Esophagus (tissue), 2 donors: ENCODE data around the gene C11orf24. TPM values are rescaled to one million over a fixed set of nuclear protein-coding genes. Genes with fewer than 3 reads are reported as not detected.

Experiments
- H3K27ac ChIP-seq, 2 donors: one replicate each; pipeline ENCODE4 v1.5.1; 2013; ENCODE audit warnings: low read depth in 2 of 2, mild to moderate bottlenecking in 2 of 2, inconsistent platforms in 1 of 2, low read length in 1 of 2, moderate library complexity in 1 of 2
- H3K27me3 ChIP-seq, 2 donors: one replicate each; pipeline ENCODE4 v1.6.1; 2013; ENCODE audit warnings: low read length in 2 of 2, control low read depth in 1 of 2, mild to moderate bottlenecking in 1 of 2; ENCODE audit not compliant: insufficient read depth in 2 of 2, control insufficient read depth in 1 of 2
- H3K36me3 ChIP-seq, 2 donors: one replicate each; pipeline ENCODE4 v1.6.1; 2013; ENCODE audit warnings: low read length in 1 of 2; ENCODE audit not compliant: control insufficient read depth in 2 of 2, insufficient read depth in 2 of 2
- H3K4me1 ChIP-seq, 2 donors: one replicate each; pipeline ENCODE4 v1.6.1; 2013; ENCODE audit warnings: low read length in 1 of 2; ENCODE audit not compliant: control insufficient read depth in 2 of 2, insufficient read depth in 2 of 2
- H3K4me3 ChIP-seq, 2 donors: one replicate each; pipeline ENCODE4 v1.5.1; 2013; ENCODE audit warnings: low read length in 2 of 2, mild to moderate bottlenecking in 2 of 2, low read depth in 1 of 2, moderate library complexity in 1 of 2
- H3K9me3 ChIP-seq, 2 donors: one replicate each; pipeline ENCODE4 v1.6.1; 2013; ENCODE audit warnings: mild to moderate bottlenecking in 2 of 2, low read depth in 1 of 2, low read length in 1 of 2, moderate library complexity in 1 of 2; ENCODE audit not compliant: control insufficient read depth in 2 of 2, insufficient read depth in 1 of 2
- WGBS, 2 donors: extraction: QIAGEN DNeasy Blood & Tissue Kit; methylation state at CpG; one replicate each; pipeline ENCODE4 v1.1.7; 2013; 5-methylcytosine and 5-hydroxymethylcytosine counted together
- polyA plus RNA-seq, 2 donors: library from polyadenylated mRNA; stranded (reverse); fragments of 200-250 nt; gene quantifications; one replicate each; pipeline ENCODE4 v1.2.3, GENCODE V29; 2013
- donor health status: healthy with polysubstance abuse.
- donor health status: Bipolar disorder and iron deficiency.

The C11orf24 gene
- polyA plus RNA-seq, 2 donors: 8.9 to 13.4 TPM

GRCh38 chr11:68213135-68213515 is 58.6 kb downstream of the C11orf24 start, which contains the start of gene KMT5B:
Gene KMT5B (minus strand): TSS chr11:68213296. CDS start chr11:68190076, 23,220 bp downstream.
- H3K4me3 ChIP-seq: peak within 1 kb of the TSS; percentile 84 to 92
- H3K27ac ChIP-seq: peak within 1 kb of the TSS; percentile 98 to 99
- peaks cover 13 to 22% of the 10 kb centered on the region in 2 donors for H3K4me1 ChIP-seq
- no peaks in the 10 kb centered on the region for H3K36me3 ChIP-seq
- WGBS, 2 donors: 1% methylated on average over 40 to 60 of the region's 60 CpGs
- no peaks in the 10 kb centered on the region for H3K27me3 ChIP-seq
- no peaks in the 10 kb centered on the region for H3K9me3 ChIP-seq

DNA sequence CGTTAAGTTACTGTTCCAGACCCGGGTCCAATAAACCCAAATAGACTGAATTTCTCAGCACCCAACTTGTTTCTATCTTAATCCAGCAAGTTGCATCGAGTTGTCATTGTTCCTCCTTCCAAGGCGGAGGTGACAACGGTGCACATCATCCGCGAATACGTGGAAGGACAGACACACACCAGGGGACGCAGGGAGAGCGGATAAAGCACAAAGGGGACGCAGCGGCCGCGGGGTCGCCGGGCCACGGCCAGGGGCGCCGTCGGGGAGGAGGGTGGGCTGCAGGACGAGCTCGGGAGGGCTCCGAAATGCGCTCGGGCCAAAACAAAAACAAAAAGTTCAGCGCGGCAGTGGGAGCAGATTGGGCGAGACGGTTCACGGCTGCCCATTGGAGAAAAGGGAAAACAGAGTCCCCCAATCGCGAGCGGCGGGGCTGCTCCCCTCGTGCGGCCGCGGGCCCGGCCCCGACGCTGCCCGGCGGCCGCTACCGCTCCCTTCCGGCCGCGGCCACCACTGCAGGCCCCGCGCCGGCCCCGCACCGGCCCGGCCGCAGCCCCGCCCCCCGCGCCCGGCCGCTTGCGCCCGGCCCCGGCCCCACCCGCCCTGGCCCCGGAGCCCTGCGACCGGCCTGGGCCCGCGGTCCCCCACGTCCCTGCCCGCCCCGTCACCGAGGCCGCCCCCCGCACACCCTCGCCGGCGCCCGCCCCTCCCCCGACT is 59.2 kb downstream of the C11orf24 start:
- Histone ChIP-seq H3K9me3 (no peaks in the 10 kb centered on the region), H3K36me3 (no peaks in the 10 kb centered on the region), H3K4me1 (peaks cover 13 to 22% of the 10 kb centered on the region in 2 donors), H3K27me3 (no peaks in the 10 kb centered on the region), H3K4me3 (peak overlapping the region; percentile 84 to 86), H3K27ac (peak overlapping the region; percentile 98 to 99)
- 1 to 2% methylated on average over 36 to 80 of the region's 80 CpGs for WGBS, 2 donors

DNA sequence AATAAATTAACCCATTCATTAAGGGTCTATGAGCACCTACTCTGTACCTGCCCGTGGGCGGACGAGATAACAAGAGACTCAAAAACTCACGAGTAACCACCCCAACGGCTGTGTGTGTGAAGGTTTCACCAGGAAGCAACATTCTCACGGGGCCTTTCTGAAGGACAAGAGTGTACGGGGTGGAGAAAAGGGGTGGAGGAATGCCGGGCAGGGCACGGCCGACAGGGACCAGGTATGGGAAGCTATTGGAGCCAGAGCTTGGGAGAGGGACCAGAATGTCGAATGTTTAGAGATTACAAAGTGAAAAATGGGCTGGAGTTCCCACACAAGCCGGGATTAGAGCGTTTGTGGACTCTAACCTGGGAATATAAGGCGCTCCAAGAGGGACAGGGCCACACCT is 60.2 kb downstream of the C11orf24 start:
- H3K27ac ChIP-seq: peak overlapping the region in 1 of 2 donors; percentile 59
- H3K9me3 ChIP-seq: no peaks in the 10 kb centered on the region
- H3K27me3 ChIP-seq: no peaks in the 10 kb centered on the region
- H3K4me3 ChIP-seq: peak overlapping the region; percentile 23 to 84
- H3K4me1 ChIP-seq: peaks cover 12 to 22% of the 10 kb centered on the region in 2 donors
- WGBS, 2 donors: 20 to 24% methylated on average over 14 of the region's 14 CpGs
- no peaks in the 10 kb centered on the region for H3K36me3 ChIP-seq

Other genes with a start within 250 kb of the C11orf24 start
- 100 to 1,000 TPM; 131 to 168 TPM for gene NDUFS8, start 241.3 kb downstream of the C11orf24 start, polyA plus RNA-seq
- gene TCIRG1, start 232.9 kb downstream of the C11orf24 start, polyA plus RNA-seq: 10 to 100 TPM; 51.0 to 74.0 TPM
- gene CHKA, start 150.6 kb downstream of the C11orf24 start, polyA plus RNA-seq: 1 to 10 TPM; 3.7 to 7.3 TPM
- gene KMT5B, start 58.7 kb downstream of the C11orf24 start, polyA plus RNA-seq: 10 to 100 TPM; 12.7 to 16.8 TPM
- 10 to 100 TPM; 16.0 to 24.5 TPM for gene LRP5, start 40.6 kb upstream of the C11orf24 start, polyA plus RNA-seq
- gene PPP6R3, start 188.8 kb upstream of the C11orf24 start, polyA plus RNA-seq: 10 to 100 TPM; 23.0 to 24.8 TPM